K562 (cell line): ENCODE measurements around the gene DCLK1. TPM values are rescaled to one million over a fixed set of nuclear protein-coding genes. Genes with fewer than 3 reads are reported as not detected.

Experiments used
- ATAC-seq: fragments of 200-7000 bp; cut with Tn5 transposase; 3 replicates; pipeline ENCODE4 v1.9.1; 2020; ENCODE audit warnings: moderate library complexity
- BruUV-seq: library from RNA; stranded (reverse); fragments of 400-500 nt; replicated peaks from 2 replicates; lab custom pipeline; 2021; lab: Mats Ljungman, UMichigan
- CTCF ChIA-PET: fragments of 300-600 bp; formaldehyde crosslinking; extraction: SDS; loops from one replicate; lab custom pipeline; 2021; ENCODE audit warnings: low intra/inter-chr PET ratio; lab: Yijun Ruan, JAX
- POLR2A ChIA-PET: fragments of 300-600, 350-650 bp; sonication (Branson Sonifier 250); formaldehyde crosslinking; extraction: SDS; loops from one replicate; lab custom pipeline; 2021; ENCODE audit warnings: antibody characterized with exemption, inconsistent platforms; lab: Yijun Ruan, JAX
- DNase-seq, 4 experiments: peaks; one replicate each; pipeline versions ENCODE4 v3.0.0 to v3.0.0-alpha.2; 2011 to 2018; ENCODE audit warnings: low spot score in 3 of 4, mixed read lengths in 3 of 4; ENCODE audit errors: extremely low read depth in 1 of 4
- FAIRE-seq: peaks from 2 replicates; lab custom pipeline; 2011; peaks lifted over from hg19 to GRCh38; lab: Jason Lieb, UNC
- H2AFZ ChIP-seq: 2 replicates; pipeline ENCODE4 v1.6.0; 2011; ENCODE audit warnings: low read depth, low read length, control low read depth, inconsistent platforms
- H3K27ac ChIP-seq: fragments of 200-600 bp; 3 replicates; pipeline ENCODE4 v1.8.0; 2011; ENCODE audit warnings: low read depth, mild to moderate bottlenecking, control low read depth, inconsistent platforms, low read length, moderate library complexity, mixed read lengths; ENCODE audit errors: extremely low read depth
- H3K27me3 ChIP-seq, 2 experiments: fragments of 300-600 bp in 1 of 2; 2 replicates in 1 of 2; 3 replicates in 1 of 2; pipeline versions ENCODE4 v1.6.0 to v1.8.0; 2011; ENCODE audit warnings: inconsistent platforms in 2 of 2, low read length in 2 of 2, mild to moderate bottlenecking in 1 of 2, mixed read lengths in 1 of 2, moderate library complexity in 1 of 2; ENCODE audit not compliant: control insufficient read depth in 2 of 2, insufficient read depth in 2 of 2
- H3K36me3 ChIP-seq: fragments of 300-600 bp; 3 replicates; pipeline ENCODE4 v1.8.0; 2011; ENCODE audit warnings: mild to moderate bottlenecking, low read length, inconsistent platforms; ENCODE audit not compliant: control insufficient read depth, insufficient read depth
- H3K4me1 ChIP-seq, 2 experiments: fragments of 200-600 bp in 1 of 2; replicated peaks in 1 of 2; 2 replicates in 1 of 2; 3 replicates in 1 of 2; pipeline versions ENCODE4 v1.5.1 to v1.8.0; 2011; ENCODE audit warnings: inconsistent platforms in 2 of 2, low read length in 2 of 2, mild to moderate bottlenecking in 1 of 2, mixed read lengths in 1 of 2, moderate library complexity in 1 of 2; ENCODE audit not compliant: control insufficient read depth in 2 of 2, insufficient read depth in 2 of 2
- H3K4me2 ChIP-seq: 2 replicates; pipeline ENCODE4 v1.6.1; 2011; ENCODE audit warnings: low read length, control low read depth, inconsistent platforms, mixed read lengths; ENCODE audit not compliant: insufficient read depth
- H3K4me3 ChIP-seq: fragments of 200-600 bp; sonication (generic), shearing (Covaris generic); 2 replicates; pipeline ENCODE4 v1.5.1; 2016; ENCODE audit warnings: control low read depth, inconsistent platforms
- H3K79me2 ChIP-seq: fragments of 200-600 bp; 3 replicates; pipeline ENCODE4 v1.8.0; 2011; ENCODE audit warnings: low read length, inconsistent platforms; ENCODE audit not compliant: control insufficient read depth, insufficient read depth
- H3K9ac ChIP-seq, 2 experiments: 2 replicates each; pipeline versions ENCODE4 v1.6.0 to v1.6.1; 2011; ENCODE audit warnings: low read depth in 2 of 2, low read length in 2 of 2, control low read depth in 1 of 2, inconsistent platforms in 1 of 2, mild to moderate bottlenecking in 1 of 2, mixed read lengths in 1 of 2; ENCODE audit not compliant: insufficient read depth in 1 of 2
- H3K9me1 ChIP-seq: one replicate; pipeline ENCODE4 v1.6.0; 2011; ENCODE audit warnings: inconsistent platforms, mild to moderate bottlenecking, low read length, moderate library complexity; ENCODE audit not compliant: control insufficient read depth, insufficient read depth
- H3K9me3 ChIP-seq: replicated peaks from 2 replicates; pipeline ENCODE4 v1.5.1; 2011; ENCODE audit warnings: low read depth, low read length, inconsistent platforms; ENCODE audit not compliant: control insufficient read depth, insufficient read depth
- H4K20me1 ChIP-seq: replicated peaks from 2 replicates; pipeline ENCODE4 v1.6.1; 2011; ENCODE audit warnings: low read length, inconsistent platforms, mixed read lengths; ENCODE audit not compliant: control insufficient read depth, insufficient read depth
- BRD9 ChIP-seq: fragments of 450-650 bp; IDR thresholded peaks from 2 replicates; pipeline ENCODE4 v1.6.1; 2018; ENCODE audit warnings: low read depth; ENCODE audit not compliant: partially characterized antibody
- CREM ChIP-seq: IDR thresholded peaks from 2 replicates; pipeline ENCODE4 v1.6.1; 2014; ENCODE audit warnings: antibody characterized with exemption, low read depth
- IRF9 ChIP-seq: fragments of 450-650 bp; IDR thresholded peaks from 2 replicates; pipeline ENCODE4 v1.6.1; 2016; ENCODE audit warnings: missing biosample characterization, missing genetic modification characterization
- MGA ChIP-seq: fragments of 450-650 bp; IDR thresholded peaks from 2 replicates; pipeline ENCODE4 v1.6.1; 2016; ENCODE audit warnings: mild to moderate bottlenecking, moderate library complexity
- NR0B1 ChIP-seq: fragments of 450-650 bp; IDR thresholded peaks from one replicate; pipeline ENCODE4 v1.6.1; 2018; ENCODE audit warnings: mild to moderate bottlenecking, moderate library complexity; ENCODE audit not compliant: partially characterized antibody
- TAF9B ChIP-seq: fragments of 450-650 bp; IDR thresholded peaks from 2 replicates; pipeline ENCODE4 v1.6.1; 2018; ENCODE audit warnings: mild to moderate bottlenecking; ENCODE audit not compliant: partially characterized antibody
- ZNF395 ChIP-seq: fragments of 200-800 bp; sonication (Bioruptor generic); IDR thresholded peaks from 2 replicates; pipeline ENCODE4 v1.6.1; 2017; ENCODE audit warnings: missing genetic modification characterization, missing compliant biosample characterization
- WGBS: fragments of 100-300 bp; shearing (Covaris generic); methylation state at CpG from one replicate; pipeline ENCODE4 v1.1.6; 2016; ENCODE audit warnings: low coverage, mixed read lengths; ENCODE audit not compliant: insufficient coverage; ENCODE audit errors: missing lambda C conversion rate; 5-methylcytosine and 5-hydroxymethylcytosine counted together
- in situ Hi-C: fragments of 300-500 bp; cut with MboI; formaldehyde crosslinking; loops from 4 replicates; pipeline ENCODE4 v1.15.0; 2018; ENCODE audit warnings: inconsistent platforms, mixed read lengths
- intact Hi-C: fragments of 100-400 bp; cut with micrococcal nuclease; formaldehyde crosslinking; loops from 2 replicates; pipeline ENCODE4 v1.14.2; 2022
- polyA plus RNA-seq, 8 experiments: library from polyadenylated mRNA; depleted of rRNA in 4 of 8; stranded (reverse) in 5 of 8; unstranded in 3 of 8; fragments of >200 nt; fragmentation: Nextera tagmentation in 2 of 8; fragmentation: Illumina TruSeq in 1 of 8; extraction: Ambion mirVana in 2 of 8; extraction: Trizol in 1 of 8; gene quantifications; 2 replicates each; pipeline versions ENCODE4 v1.2.1 to v1.2.3, GENCODE V29; 2011 to 2014; ENCODE audit warnings: inconsistent platforms in 1 of 8, missing spikeins in 1 of 8
- total RNA-seq, 7 experiments: library from RNA; depleted of rRNA in 6 of 7; stranded (reverse); fragments of >200 nt in 6 of 7; fragmentation: Illumina TruSeq in 2 of 7; extraction: Trizol in 2 of 7; gene quantifications; 2 replicates each; pipeline versions ENCODE4 v1.2.1 to v1.2.3, GENCODE V29; 2011 to 2021; ENCODE audit warnings: low replicate concordance in 1 of 7

Gene DCLK1
- total and polyA plus RNA-seq, 9 of the 15 experiments (the other 6 are each of a cell fraction or from before 2014, with no cell fraction given): 0.07 TPM; not detected in 8

- H3K9ac ChIP-seq: no peak overlapping the region
- DNase-seq (no peak), ATAC-seq (no peak), FAIRE-seq (no peak)
- in situ Hi-C loops: no loop called here
- intact Hi-C loops: no loop called here
- H2AFZ ChIP-seq: no peak overlapping the region
- H3K4me1 ChIP-seq: no peaks in the 10 kb centered on the region; a peak in 1 of 5 replicates
- H4K20me1 ChIP-seq: no peaks in the 10 kb centered on the region
- BruUV-seq: no TSS peak
- POLR2A ChIA-PET: no interaction called here
- 0% methylated on average over 2 of the region's 2 CpGs for WGBS
- no peak overlapping the region for H3K4me3 ChIP-seq
- H3K27ac ChIP-seq: no peak overlapping the region
- no peaks in the 10 kb centered on the region for H3K36me3 ChIP-seq
- H3K9me1 ChIP-seq: no peaks in the 10 kb centered on the region
- H3K9me3 ChIP-seq: no peaks in the 10 kb centered on the region
- H3K79me2 ChIP-seq: no peaks in the 10 kb centered on the region
- no peaks in the 10 kb centered on the region for H3K27me3 ChIP-seq
- no peak overlapping the region for H3K4me2 ChIP-seq
- CTCF ChIA-PET: no interaction called here
- TF ChIP-seq NR0B1: no peak
- no peak for TF ChIP-seq BRD9
- no peak for TF ChIP-seq MGA
- no peak for TF ChIP-seq ZNF395 (CRISPR knock-in tag)
- TF ChIP-seq IRF9 (tag): no peak
- no peak for TF ChIP-seq TAF9B
- TF ChIP-seq CREM: no peak
Measured at GRCh38 chr13:36143738-36144137, 12.6 kb upstream of the DCLK1 start.
